PFSK-1 (cell line): ENCODE measurements around the gene CFAP20.

Source experiments
- FOXP2 ChIP-seq: optimal IDR thresholded peaks from 2 replicates; pipeline ENCODE3; 2011; ENCODE audit warnings: borderline replicate concordance, control low read depth, inconsistent platforms; ENCODE audit not compliant: insufficient read depth; ENCODE audit errors: extremely low read length, extremely low read depth
- POLR2AphosphoS5 ChIP-seq: IDR thresholded peaks from 2 replicates; pipeline ENCODE4 v1.6.1; 2012; ENCODE audit warnings: low read depth, mild to moderate bottlenecking, control low read depth, low read length, moderate library complexity
- SIN3A ChIP-seq: IDR thresholded peaks from 2 replicates; pipeline ENCODE4 v1.6.1; 2012; ENCODE audit warnings: mild to moderate bottlenecking, low read length, moderate library complexity, borderline replicate concordance; ENCODE audit not compliant: insufficient read depth
- TAF1 ChIP-seq: IDR thresholded peaks from 2 replicates; pipeline ENCODE4 v1.6.1; 2012; ENCODE audit warnings: low read length, control low read depth, borderline replicate concordance; ENCODE audit not compliant: insufficient read depth
- TF ChIP-seq, protein P1 (sequence below), 2 experiments: IDR thresholded peaks; 2 replicates each; pipeline versions ENCODE4 v1.6.1 to v1.8.0; 2011 to 2012; ENCODE audit warnings: low read depth in 2 of 2, low read length in 2 of 2, control low read depth in 1 of 2, inconsistent platforms in 1 of 2, mild to moderate bottlenecking in 1 of 2, moderate library complexity in 1 of 2; ENCODE audit not compliant: insufficient read depth in 1 of 2

The CFAP20 gene

GRCh38 chr16:58120234-58120633 is 8.9 kb downstream of the CFAP20 start:
- TF ChIP-seq POLR2AphosphoS5, result no peak
- TF ChIP-seq SIN3A, result no peak
- TF ChIP-seq FOXP2, result no peak
- TF ChIP-seq, protein P1, sequence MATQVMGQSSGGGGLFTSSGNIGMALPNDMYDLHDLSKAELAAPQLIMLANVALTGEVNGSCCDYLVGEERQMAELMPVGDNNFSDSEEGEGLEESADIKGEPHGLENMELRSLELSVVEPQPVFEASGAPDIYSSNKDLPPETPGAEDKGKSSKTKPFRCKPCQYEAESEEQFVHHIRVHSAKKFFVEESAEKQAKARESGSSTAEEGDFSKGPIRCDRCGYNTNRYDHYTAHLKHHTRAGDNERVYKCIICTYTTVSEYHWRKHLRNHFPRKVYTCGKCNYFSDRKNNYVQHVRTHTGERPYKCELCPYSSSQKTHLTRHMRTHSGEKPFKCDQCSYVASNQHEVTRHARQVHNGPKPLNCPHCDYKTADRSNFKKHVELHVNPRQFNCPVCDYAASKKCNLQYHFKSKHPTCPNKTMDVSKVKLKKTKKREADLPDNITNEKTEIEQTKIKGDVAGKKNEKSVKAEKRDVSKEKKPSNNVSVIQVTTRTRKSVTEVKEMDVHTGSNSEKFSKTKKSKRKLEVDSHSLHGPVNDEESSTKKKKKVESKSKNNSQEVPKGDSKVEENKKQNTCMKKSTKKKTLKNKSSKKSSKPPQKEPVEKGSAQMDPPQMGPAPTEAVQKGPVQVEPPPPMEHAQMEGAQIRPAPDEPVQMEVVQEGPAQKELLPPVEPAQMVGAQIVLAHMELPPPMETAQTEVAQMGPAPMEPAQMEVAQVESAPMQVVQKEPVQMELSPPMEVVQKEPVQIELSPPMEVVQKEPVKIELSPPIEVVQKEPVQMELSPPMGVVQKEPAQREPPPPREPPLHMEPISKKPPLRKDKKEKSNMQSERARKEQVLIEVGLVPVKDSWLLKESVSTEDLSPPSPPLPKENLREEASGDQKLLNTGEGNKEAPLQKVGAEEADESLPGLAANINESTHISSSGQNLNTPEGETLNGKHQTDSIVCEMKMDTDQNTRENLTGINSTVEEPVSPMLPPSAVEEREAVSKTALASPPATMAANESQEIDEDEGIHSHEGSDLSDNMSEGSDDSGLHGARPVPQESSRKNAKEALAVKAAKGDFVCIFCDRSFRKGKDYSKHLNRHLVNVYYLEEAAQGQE (IDR thresholded peaks at IDR 0.05; ENCODE audit: insufficient read depth in 1 of 2, low read depth in 2 of 2, low read length in 2 of 2), result no peak

DNA sequence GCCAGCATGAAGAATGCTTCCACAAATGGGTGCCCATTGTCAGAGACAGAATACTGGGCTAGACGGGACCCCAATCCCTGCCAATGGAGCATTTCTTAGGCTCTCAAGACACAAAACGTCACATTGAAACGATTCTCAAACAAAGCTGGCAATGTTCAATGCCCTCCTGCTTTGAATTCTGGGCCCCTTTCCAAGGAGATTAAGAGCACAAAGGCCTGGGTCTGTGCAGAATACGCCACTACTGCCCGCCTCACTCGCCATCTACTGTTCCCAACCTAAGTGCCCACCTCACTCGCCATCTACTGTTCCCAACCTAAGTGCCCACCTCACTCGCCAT is 9.7 kb downstream of the CFAP20 start:
- TF ChIP-seq POLR2AphosphoS5 (no peak), SIN3A (no peak), TAF1 (no peak), FOXP2 (no peak)

- TF ChIP-seq POLR2AphosphoS5, result no peak
- TF ChIP-seq FOXP2, result no peak
- TF ChIP-seq, protein P1 (IDR thresholded peaks at IDR 0.05; ENCODE audit: insufficient read depth in 1 of 2, low read depth in 2 of 2, low read length in 2 of 2), result no peak
- TF ChIP-seq SIN3A, result no peak
- no peak for TF ChIP-seq TAF1
These were observed 10.2 kb downstream of the CFAP20 start for GRCh38 chr16:58118801-58119508.

- TF ChIP-seq FOXP2 (no peak), POLR2AphosphoS5 (no peak), SIN3A (no peak), TAF1 (no peak)
- TF ChIP-seq, protein P1 (IDR thresholded peaks at IDR 0.05; ENCODE audit: insufficient read depth in 1 of 2, low read depth in 2 of 2, low read length in 2 of 2), result no peak
These were observed 12.7 kb downstream of the CFAP20 start for GRCh38 chr16:58116529-58116928.

- no peak for TF ChIP-seq POLR2AphosphoS5
- no peak for TF ChIP-seq SIN3A
- TF ChIP-seq, protein P1 (IDR thresholded peaks at IDR 0.05; ENCODE audit: insufficient read depth in 1 of 2, low read depth in 2 of 2, low read length in 2 of 2), result no peak
- no peak for TF ChIP-seq FOXP2
- TF ChIP-seq TAF1, result no peak
These were observed 13.1 kb downstream of the CFAP20 start for GRCh38 chr16:58116081-58116480.
